GM23338 (cell line): ENCODE measurements around the gene SCLT1. TPM values are rescaled to one million over a fixed set of nuclear protein-coding genes. Genes with fewer than 3 reads are reported as not detected.

ENCODE experiments used
- ATAC-seq: fragments of 200-7000 bp; cut with Tn5 transposase; 3 replicates; pipeline ENCODE4 v1.9.1; 2020
- DNase-seq: peaks from one replicate; pipeline ENCODE4 v3.0.0-alpha.2; 2015; ENCODE audit warnings: low spot score
- H2AFZ ChIP-seq: fragments of 200-600 bp; sonication (generic); 2 replicates; pipeline ENCODE4 v1.8.0; 2016; ENCODE audit warnings: antibody characterized with exemption, mild to moderate bottlenecking, moderate library complexity
- H3F3A ChIP-seq: fragments of 200-600 bp; sonication (generic); replicated peaks from 2 replicates; pipeline ENCODE4 v1.8.0; 2017; ENCODE audit warnings: antibody characterized with exemption, mixed run types, low read depth
- H3K27ac ChIP-seq: fragments of 200-600 bp; sonication (generic); 2 replicates; pipeline ENCODE4 v1.6.1; 2016; ENCODE audit warnings: low read depth
- H3K27me3 ChIP-seq: fragments of 200-600 bp; sonication (generic); 2 replicates; pipeline ENCODE4 v1.8.0; 2016; ENCODE audit warnings: mild to moderate bottlenecking, mixed run types, moderate library complexity; ENCODE audit not compliant: insufficient read depth
- H3K36me3 ChIP-seq: fragments of 200-600 bp; sonication (generic); 2 replicates; pipeline ENCODE4 v1.8.0; 2016; ENCODE audit warnings: mild to moderate bottlenecking; ENCODE audit not compliant: insufficient read depth
- H3K4me1 ChIP-seq: fragments of 200-600 bp; sonication (generic); 2 replicates; pipeline ENCODE4 v1.8.0; 2016; ENCODE audit warnings: mild to moderate bottlenecking, moderate library complexity; ENCODE audit not compliant: insufficient read depth
- H3K4me2 ChIP-seq: fragments of 200-600 bp; sonication (generic); 2 replicates; pipeline ENCODE4 v1.7.1; 2017; ENCODE audit warnings: mixed run types
- H3K4me3 ChIP-seq: fragments of 200-600 bp; sonication (generic); 2 replicates; pipeline ENCODE4 v1.6.1; 2016; ENCODE audit warnings: mixed run types
- H3K79me2 ChIP-seq: fragments of 200-600 bp; sonication (generic); replicated peaks from 2 replicates; pipeline ENCODE4 v1.8.0; 2017; ENCODE audit warnings: mild to moderate bottlenecking; ENCODE audit not compliant: insufficient read depth
- H3K9me2 ChIP-seq: fragments of 200-600 bp; sonication (generic); 2 replicates; pipeline ENCODE4 v1.8.0; 2017; ENCODE audit not compliant: insufficient read depth
- H4K20me1 ChIP-seq: fragments of 200-600 bp; sonication (generic); replicated peaks from 2 replicates; pipeline ENCODE4 v1.8.0; 2017; ENCODE audit warnings: mild to moderate bottlenecking; ENCODE audit not compliant: insufficient read depth
- H3K27ac Mint-ChIP-seq: 2 replicates; pipeline ENCODE4 v1.8.0; 2020; ENCODE audit warnings: inconsistent platforms, mild to moderate bottlenecking, moderate library complexity, mixed read lengths
- H3K27me3 Mint-ChIP-seq: 3 replicates; pipeline ENCODE4 v1.8.0; 2022; ENCODE audit warnings: low read depth, mild to moderate bottlenecking, moderate library complexity, mixed read lengths, inconsistent platforms; ENCODE audit not compliant: insufficient read depth, poor library complexity
- H3K36me3 Mint-ChIP-seq: 3 replicates; pipeline ENCODE4 v1.8.0; 2021; ENCODE audit warnings: low read depth, mild to moderate bottlenecking, inconsistent platforms, moderate library complexity, mixed read lengths
- H3K4me1 Mint-ChIP-seq: 3 replicates; pipeline ENCODE4 v1.8.0; 2020; ENCODE audit warnings: mild to moderate bottlenecking, inconsistent platforms, mixed read lengths
- H3K4me3 Mint-ChIP-seq: 3 replicates; pipeline ENCODE4 v1.8.0; 2021; ENCODE audit warnings: moderate library complexity, mild to moderate bottlenecking, inconsistent platforms, mixed read lengths
- H3K9me3 Mint-ChIP-seq: 3 replicates; pipeline ENCODE4 v1.8.0; 2020; ENCODE audit warnings: moderate library complexity, mild to moderate bottlenecking, inconsistent platforms, mixed read lengths
- CTCF ChIP-seq, 2 experiments: fragments of 200-600 bp in 1 of 2; sonication (generic) in 1 of 2; conservative IDR thresholded peaks; 2 replicates each; pipeline versions ENCODE4 v1.5.1 to v1.6.1; 2016 to 2017; ENCODE audit warnings: antibody characterized with exemption in 2 of 2, low read depth in 2 of 2, mild to moderate bottlenecking in 2 of 2, moderate library complexity in 1 of 2
- REST ChIP-seq: IDR thresholded peaks from one replicate; pipeline ENCODE4 v1.6.1; 2018; ENCODE audit warnings: antibody characterized with exemption; ENCODE audit not compliant: unreplicated experiment
- STAT1 ChIP-seq: IDR thresholded peaks from one replicate; pipeline ENCODE4 v1.6.1; 2016; ENCODE audit warnings: antibody characterized with exemption; ENCODE audit not compliant: unreplicated experiment
- ZNF331 ChIP-seq: fragments of 250-450 bp; sonication (Bioruptor Pico); IDR thresholded peaks from 2 replicates; pipeline ENCODE4 v1.5.0; 2020; ENCODE audit warnings: low read depth, mild to moderate bottlenecking, moderate library complexity
- polyA plus RNA-seq: library from polyadenylated mRNA; unstranded; fragments of >200 nt; fragmentation: Nextera tagmentation; extraction: Ambion mirVana; gene quantifications from 2 replicates; pipeline ENCODE4 v1.2.1, GENCODE V29; 2016
- total RNA-seq: library from RNA; depleted of rRNA; stranded (reverse); fragments of >200 nt; shearing (Covaris generic); gene quantifications from 2 replicates; pipeline ENCODE4 v1.2.3, GENCODE V29; 2014

Gene SCLT1
- total and polyA plus RNA-seq, 2 experiments from 2014 or later = 18.5 to 18.9 TPM

GRCh38 chr4:129014566-129015509 lies 78.5 kb downstream of the SCLT1 start:
- peaks cover 9% of the 10 kb centered on the region for H3K36me3 ChIP-seq
- H3K4me2 ChIP-seq = no peak overlapping the region
- H3K4me3 Mint-ChIP-seq = no peak overlapping the region
- no peak for DNase-seq
- H3K9me2 ChIP-seq = peaks cover 3% of the 10 kb centered on the region; the same call in 1 of the 2 replicates
- no peak overlapping the region for H2AFZ ChIP-seq
- peaks cover 8% of the 10 kb centered on the region for H3K27me3 Mint-ChIP-seq
- no peak overlapping the region for H3K27ac Mint-ChIP-seq
- no peak overlapping the region for H3K27ac ChIP-seq
- peaks cover 71% of the 10 kb centered on the region for H3K36me3 Mint-ChIP-seq
- ATAC-seq = no peak
- no peaks in the 10 kb centered on the region for H3K27me3 ChIP-seq
- no peaks in the 10 kb centered on the region for H3F3A ChIP-seq
- no peaks in the 10 kb centered on the region for H3K4me1 Mint-ChIP-seq
- no peaks in the 10 kb centered on the region for H4K20me1 ChIP-seq
- H3K4me1 ChIP-seq = no peaks in the 10 kb centered on the region
- no peaks in the 10 kb centered on the region for H3K79me2 ChIP-seq
- H3K4me3 ChIP-seq = no peak overlapping the region
- TF ChIP-seq CTCF (conservative IDR thresholded peaks at IDR 0.05; ENCODE audit: low read depth in 2 of 2) = 0 out of 4 replicates have a peak, but pooled peaks of 1 of the 2 experiments have one; percentile 3
- no peak for TF ChIP-seq REST
- peaks cover 71% of the 10 kb centered on the region for H3K9me3 Mint-ChIP-seq

GRCh38 chr4:129008096-129008495 lies 85.2 kb downstream of the SCLT1 start:
- peaks cover 50% of the 10 kb centered on the region for H3K9me3 Mint-ChIP-seq
- Histone ChIP-seq H3K4me3 (no peak overlapping the region), H3F3A (no peaks in the 10 kb centered on the region), H4K20me1 (no peaks in the 10 kb centered on the region), H2AFZ (no peak overlapping the region), H3K4me1 (no peaks in the 10 kb centered on the region), H3K27ac (no peak overlapping the region), H3K4me2 (no peak overlapping the region), H3K79me2 (no peaks in the 10 kb centered on the region), H3K9me2 (no peaks in the 10 kb centered on the region; the same call in 1 of the 2 replicates), H3K36me3 (peaks cover 10% of the 10 kb centered on the region; the same call in 1 of the 2 replicates), H3K27me3 (no peaks in the 10 kb centered on the region)
- DNase-seq (no peak), ATAC-seq (no peak)
- H3K4me3 Mint-ChIP-seq = no peak overlapping the region
- no peak overlapping the region for H3K27ac Mint-ChIP-seq
- H3K4me1 Mint-ChIP-seq = no peaks in the 10 kb centered on the region
- H3K36me3 Mint-ChIP-seq = peaks cover 41% of the 10 kb centered on the region
- TF ChIP-seq CTCF (conservative IDR thresholded peaks at IDR 0.05; ENCODE audit: low read depth in 2 of 2) = no peak
- TF ChIP-seq ZNF331 (CRISPR knock-in tag) = no peak
- no peak for TF ChIP-seq STAT1
- H3K27me3 Mint-ChIP-seq = peaks cover 2% of the 10 kb centered on the region
